GM19238 (cell line): ENCODE data around the gene NUAK2.
"Not testable (repeated sequence)": the region's sequence is repeated elsewhere in the genome, so short reads cannot be mapped to it uniquely, and the experiment has no call there.

ENCODE experiments used
- DNase-seq: peaks from one replicate; pipeline ENCODE4 v3.0.0; 2011; ENCODE audit warnings: low spot score; ENCODE audit not compliant: insufficient read length

Gene NUAK2

DNA sequence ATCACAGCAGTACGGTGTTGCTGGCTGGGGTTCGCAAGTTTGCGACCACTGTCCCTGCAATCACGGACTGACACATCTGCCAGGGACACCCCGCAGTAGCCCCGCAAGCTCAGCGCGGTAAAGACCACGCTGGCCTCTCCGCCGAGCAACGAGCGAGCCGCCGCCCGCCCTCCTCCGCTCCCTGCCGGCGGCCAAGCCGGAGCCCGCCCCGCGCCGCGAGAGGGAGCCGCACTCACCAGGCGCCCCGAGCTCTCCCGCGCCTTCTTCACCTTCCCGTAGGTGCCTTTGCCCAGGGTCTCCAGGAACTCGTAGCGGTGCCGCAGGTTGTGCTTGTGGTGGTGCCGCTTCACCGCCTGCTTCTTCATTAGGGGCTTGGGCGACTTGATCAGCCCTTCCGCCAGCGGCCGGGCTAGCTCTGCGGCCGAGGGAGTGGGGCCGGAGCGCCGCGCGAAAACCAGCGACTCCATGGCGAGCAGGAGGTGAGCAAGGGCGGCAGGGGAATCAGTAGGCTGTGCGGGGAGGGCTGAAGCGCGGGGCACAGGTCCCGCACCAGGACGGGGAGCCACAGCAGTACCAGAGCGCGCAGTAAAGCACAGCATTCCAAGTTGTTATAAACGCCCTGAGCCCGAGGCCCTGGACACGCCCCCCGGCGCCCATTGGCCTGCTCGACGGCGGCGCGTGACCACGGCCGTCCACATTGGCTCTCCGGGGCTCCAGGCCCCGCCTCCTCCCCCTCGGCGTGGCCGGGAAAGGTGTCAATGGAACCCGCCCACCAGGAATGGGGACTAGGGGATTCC lies at the start of gene NUAK2:
Gene NUAK2, minus strand, starts transcription at position 584 of the 797 bp plus-strand sequence. Its CDS starts 117 bp downstream, at position 467.
- no peak for DNase-seq

- no peak for DNase-seq
Measured at GRCh38 chr1:205370780-205371179, 49.2 kb upstream of the NUAK2 start.

DNA sequence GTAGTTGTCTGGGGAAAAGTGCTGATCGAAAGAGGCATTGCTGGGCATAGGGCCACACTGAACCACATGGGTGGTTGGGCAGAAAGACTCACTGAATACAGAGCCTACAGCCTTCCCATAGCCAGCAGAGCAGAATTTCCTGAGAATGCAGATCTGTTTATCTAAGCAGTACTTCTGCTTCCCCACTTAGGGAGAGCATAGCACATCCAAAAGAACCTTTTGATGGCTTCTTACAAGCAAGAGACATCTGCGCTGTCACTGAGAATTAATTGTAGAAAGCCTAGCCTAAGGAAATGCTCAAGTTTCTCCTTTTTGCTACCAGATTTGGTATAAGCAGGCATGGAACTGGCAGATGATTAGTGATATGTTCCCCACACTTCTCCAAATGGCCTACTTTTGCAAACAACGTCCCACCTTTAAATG lies 48.2 kb upstream of the NUAK2 start:
- no peak for DNase-seq

GRCh38 chr1:205368478-205368877 lies 46.9 kb upstream of the NUAK2 start:
- DNase-seq: no peak

DNA sequence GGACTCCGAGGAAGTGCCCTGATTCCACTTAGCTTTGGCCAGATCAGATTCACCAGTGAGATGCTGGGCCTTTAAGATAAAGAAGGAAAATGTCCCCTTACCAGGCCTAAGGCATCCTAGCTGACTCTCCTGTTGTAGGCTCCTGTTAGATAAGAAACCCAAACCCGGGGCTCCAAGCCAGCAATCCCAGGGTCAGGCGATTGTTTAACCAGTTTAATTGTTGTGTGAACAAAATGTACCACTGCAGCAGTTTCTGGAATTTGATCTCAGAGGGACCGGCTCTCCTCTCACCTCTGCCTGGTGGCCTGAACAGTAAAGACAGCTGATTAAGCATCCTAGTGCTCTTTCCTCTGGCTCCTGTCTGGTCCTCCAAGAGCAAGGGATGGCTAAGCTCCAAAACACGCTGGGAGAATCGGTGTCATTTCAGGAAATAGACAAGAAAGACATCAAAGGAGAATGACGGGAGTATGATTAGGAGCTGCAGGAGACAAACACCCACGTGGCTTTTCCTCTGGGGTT lies 44.5 kb upstream of the NUAK2 start:
- no peak for DNase-seq

DNA sequence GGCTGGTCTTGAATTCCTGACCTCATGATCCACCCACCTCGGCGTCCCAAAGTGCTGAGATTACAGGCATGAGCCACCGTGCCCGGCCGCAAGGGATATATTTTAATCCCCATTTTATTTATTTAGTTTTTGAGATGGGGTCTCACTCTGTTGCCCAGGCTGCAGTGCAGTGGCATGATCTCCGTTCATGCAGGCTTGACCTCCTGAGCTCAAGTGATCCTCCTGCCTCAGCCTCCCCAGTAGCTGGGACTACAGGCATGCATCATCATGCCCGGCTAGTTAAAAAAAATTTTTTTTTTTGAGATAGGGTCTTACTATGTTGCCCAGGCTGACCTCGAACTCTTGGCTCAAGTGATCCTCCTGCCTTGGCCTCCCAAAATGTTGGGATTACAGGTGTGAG lies 43.5 kb upstream of the NUAK2 start:
- DNase-seq: not testable (repeated sequence)

GRCh38 chr1:205360891-205361290 lies 39.3 kb upstream of the NUAK2 start:
- DNase-seq: no peak

- no peak for DNase-seq
Measured at GRCh38 chr1:205359771-205360565, 38.4 kb upstream of the NUAK2 start.

GRCh38 chr1:205358579-205358978 lies 37.0 kb upstream of the NUAK2 start:
- DNase-seq: no peak

DNA sequence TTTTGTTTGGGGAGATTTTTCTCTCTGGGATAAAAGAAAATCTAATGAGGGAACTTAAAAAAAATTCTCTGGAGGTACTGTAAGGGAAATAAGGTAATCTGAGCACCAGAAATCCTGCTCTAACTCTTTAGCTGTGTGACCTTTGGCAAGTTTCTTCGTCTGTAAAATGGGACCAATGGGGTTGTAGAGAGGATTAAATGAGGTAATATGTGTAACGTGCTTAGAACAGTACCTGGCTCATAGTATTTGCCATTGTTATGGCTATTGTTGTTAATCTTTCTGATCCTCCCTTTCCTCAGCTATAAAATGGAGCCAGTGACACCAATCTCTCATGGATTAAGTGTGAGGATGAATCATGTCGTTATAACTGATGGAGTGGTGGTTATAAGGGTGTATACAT lies 36.0 kb upstream of the NUAK2 start:
- DNase-seq: no peak

DNA sequence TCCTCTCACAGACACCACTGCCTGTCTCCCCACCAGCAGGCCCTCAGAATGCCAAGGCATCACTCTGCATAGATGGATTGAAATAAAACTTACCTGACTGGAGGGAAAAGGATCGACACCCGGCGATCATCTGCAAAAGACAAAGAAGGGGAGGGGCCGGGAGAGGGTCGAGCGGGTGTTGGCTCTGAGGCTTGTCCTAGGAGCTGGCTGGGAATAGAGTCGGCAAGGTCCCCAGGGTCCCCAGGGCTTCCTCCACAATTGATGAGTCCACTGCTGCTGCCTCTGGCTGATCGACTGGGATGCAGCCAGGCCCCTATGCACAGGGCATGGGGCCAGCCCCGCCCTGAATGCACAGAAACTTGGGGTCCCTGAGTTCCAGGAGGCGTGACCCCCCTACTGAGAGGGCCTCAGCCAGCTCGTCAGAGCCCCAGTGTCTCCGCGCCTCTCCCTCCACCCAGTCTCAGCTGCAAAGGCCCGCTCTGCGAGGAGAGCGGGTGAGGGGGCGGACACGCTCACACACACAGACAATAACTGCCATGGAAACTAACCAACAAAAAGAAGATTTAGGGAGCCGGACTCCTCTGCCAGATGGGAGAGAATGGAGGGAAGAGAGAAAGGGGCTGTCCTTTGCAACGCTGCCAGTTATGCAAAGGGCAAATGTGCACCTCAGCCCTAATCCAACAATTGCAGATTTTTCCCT lies 35.0 kb upstream of the NUAK2 start, which contains the start of gene KLHDC8A:
Gene KLHDC8A, minus strand, starts transcription at position 483 of the 700 bp plus-strand sequence. CDS start 13,318 bp downstream, outside the sequence.
- no peak for DNase-seq

DNA sequence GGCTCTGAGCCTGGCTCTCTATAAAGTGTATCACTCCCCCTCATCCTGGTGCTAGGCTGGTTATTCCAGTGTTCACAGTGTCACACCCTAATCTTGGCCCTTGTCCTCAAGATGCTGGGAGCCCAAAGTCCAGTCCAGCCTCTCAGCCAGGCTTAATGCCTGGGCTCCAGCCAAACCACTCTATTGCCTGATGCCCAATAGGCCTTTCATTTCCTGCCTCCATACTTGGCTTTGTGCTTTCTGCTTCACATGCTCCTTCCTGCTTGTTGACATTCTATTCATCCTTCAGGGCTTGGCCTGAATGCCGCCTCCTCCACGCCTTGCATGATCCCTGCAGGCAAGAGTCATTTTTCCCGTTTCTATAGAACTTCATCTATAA lies 33.5 kb upstream of the NUAK2 start:
- no peak for DNase-seq

DNA sequence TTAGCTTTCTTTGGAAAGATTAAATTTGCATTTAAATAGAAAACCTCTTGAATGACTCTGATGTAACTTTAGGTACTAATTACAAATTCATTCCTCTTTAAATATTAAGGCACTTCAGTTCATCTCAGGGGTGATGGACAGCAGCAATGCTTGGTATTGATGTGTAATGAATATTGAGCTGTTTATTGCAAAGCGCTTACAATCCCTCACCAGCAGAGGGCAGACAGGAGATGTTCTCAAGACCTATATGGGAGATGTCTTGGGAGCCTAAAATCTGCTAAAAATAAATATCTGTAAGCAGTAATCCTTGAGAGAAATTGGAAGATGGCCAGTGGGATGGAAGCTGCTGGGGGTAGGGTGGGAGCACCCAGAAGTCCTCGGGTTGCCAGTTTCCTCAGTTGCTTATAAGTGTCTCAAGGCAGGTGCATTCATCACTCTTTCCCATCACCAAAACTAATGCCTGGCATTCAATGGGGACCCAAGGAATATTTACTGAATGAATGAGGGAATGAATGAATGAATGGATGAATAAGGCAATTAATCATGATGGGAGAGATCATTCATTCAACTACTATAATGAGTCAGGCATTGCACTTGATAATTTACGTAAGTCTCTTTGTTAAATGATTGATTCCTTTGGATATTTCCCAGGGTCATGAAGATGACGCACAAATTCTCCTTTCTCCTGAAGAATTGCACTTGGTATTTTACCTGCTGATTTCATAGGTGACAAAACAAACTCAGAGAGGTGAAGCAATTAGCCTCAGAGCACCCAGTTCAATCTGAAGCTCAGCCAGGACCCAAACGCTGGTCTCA lies 32.9 kb upstream of the NUAK2 start:
- DNase-seq: no peak

DNA sequence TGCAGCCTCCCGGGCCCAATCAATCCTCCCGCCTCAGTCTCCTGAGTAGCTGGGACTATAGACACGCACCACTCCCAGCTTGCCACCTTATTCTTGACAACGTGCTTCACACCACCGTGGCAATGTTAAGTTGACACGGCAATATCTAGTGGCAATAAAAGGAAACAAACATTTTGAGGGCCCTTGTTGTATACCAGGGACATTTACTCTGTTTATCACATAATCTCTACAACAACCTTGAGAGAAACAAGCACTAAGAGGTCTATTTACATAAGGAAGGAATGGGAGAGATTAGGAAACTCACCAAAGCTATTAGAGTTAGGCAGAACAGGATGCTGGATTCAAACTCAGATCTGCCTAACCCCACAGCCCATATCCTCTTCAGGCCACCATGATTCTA lies 32.1 kb upstream of the NUAK2 start:
- DNase-seq: no peak

DNA sequence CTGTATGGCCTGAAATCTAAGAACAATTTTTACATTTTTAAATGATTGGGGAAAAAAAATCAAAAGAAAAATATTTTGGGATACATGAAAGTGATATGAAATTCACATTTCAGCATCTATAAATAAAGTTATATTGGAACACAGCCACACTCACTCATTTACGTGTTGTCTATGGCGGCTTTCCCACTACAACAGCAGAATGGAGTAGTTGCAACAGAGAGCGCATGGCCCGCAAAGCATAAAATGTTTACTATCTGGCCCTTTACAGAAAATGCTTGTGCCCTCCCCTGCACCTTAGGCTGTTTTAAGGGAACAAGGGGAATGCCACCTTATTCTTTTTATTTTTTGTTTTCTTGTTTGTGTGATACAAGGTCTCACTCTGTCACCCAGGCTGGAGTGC lies 31.6 kb upstream of the NUAK2 start:
- no peak for DNase-seq

DNA sequence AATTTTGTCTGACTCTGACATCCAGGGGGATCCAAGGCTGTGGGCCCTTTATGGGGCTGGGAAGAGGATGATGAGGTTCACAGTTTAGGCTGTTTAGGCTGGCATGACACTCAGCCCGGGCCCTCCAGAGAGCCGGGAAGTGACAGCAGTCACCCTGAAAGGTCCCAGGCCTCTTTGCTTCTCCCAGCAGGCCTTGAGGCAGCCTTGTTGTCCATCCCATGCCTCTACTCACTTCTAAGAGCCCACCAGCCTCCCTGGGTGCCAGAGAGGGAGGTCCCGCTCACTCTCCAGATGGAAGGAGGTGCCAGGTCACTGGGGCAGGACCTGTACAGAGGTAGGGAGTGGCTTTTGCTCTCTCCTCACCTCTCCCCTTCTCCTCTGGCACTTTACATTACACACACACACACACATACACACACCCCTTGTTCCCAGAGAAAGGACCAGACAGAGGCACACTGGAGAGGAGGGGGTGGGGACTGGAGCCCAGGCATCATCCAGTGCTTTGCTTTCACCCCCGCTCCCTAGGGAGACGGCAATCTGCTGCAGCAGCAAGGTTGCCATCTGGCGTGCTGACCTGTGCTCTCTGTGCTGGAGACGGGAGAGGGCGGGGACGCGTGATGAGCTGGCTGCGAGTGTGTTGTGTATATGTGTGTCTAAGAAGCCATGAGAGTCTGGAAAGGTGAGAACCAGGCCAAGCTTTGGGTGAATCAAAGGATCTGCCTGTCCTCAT lies 30.6 kb upstream of the NUAK2 start:
- DNase-seq: no peak

DNA sequence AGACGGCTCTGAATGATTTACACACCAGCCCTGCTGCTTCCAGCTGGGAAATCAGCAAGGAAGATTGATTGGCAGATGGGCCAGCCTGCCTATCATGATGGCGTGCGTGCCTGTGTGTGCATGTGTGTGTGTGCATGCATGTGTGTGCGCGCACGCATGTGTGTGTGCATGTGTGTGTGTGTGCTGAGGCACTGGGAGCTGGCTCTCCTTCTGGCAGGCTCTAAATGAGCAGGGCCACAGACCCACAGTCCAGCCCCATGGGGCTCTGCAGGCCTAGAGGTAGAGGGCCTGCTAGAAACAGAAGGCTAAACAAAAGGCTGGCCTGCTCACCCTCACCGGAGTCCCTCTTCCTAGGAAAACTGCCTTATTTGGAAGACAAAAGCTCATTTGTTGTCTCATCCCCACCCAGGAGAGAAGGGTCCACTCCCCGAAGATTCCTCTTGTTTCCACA lies 29.2 kb upstream of the NUAK2 start:
- no peak for DNase-seq

- DNase-seq: no peak
Measured at GRCh38 chr1:205350124-205350523, 28.6 kb upstream of the NUAK2 start.

DNA sequence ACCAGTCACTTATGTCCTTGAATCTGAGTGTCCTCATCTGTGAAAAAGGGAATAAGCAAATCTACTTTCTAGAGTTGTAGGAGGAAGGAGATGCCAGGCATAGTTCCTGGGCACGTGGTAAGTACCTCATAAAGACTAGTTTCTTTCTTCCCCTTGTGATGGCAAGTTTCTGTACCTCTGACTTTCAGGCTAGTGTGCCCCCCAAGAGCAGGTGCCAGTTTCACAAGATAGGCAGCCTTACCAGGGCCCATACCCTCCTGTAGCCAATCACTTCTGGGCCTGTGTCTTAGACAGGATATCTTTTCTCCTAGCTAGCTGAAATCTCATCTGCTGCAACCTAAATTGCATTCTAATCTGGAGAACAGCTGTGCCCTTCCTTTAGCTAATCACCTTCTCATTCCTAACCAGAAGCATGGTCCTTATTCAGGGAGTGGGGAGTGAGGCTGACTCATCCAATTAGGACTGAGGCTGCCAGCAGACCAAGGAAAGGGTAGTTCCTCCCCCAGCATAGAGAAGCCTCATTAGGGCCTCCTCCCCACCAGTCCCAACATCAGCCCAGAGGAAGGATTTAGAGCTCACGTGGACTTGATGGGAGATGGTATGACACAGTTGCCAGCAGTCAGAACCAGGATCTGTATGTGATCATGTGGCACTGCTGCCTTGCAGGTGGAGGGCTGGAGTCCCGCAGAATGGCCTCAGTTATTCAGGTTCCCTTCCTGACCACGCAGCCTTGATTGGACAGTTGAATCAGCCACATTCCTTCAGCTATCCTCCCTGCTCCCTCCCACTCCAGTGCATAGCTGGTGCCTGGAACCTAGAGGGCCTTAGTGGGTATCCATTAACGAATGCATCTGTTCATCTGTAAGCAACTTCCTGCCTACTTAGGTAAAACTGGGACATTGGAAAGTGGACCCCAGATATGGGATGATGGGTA lies 27.3 kb upstream of the NUAK2 start:
- no peak for DNase-seq
